Measurements from ENCODE around the gene ZIC1.

ZIC1 gene

GRCh38 chr3:147409143-147410115 is at the start of gene ZIC1:
ZIC1 (plus strand) TSS chr3:147409365; CDS start chr3:147410113, 748 bp downstream.
- no peak for DNase-seq

- no peak for DNase-seq
Measured at GRCh38 chr3:147360051-147360439, 49.1 kb upstream of the ZIC1 start.

GRCh38 chr3:147360646-147361453 is 48.3 kb upstream of the ZIC1 start:
- DNase-seq: no peak

- no peak for DNase-seq
Measured at GRCh38 chr3:147361454-147362420, 47.4 kb upstream of the ZIC1 start.

DNA sequence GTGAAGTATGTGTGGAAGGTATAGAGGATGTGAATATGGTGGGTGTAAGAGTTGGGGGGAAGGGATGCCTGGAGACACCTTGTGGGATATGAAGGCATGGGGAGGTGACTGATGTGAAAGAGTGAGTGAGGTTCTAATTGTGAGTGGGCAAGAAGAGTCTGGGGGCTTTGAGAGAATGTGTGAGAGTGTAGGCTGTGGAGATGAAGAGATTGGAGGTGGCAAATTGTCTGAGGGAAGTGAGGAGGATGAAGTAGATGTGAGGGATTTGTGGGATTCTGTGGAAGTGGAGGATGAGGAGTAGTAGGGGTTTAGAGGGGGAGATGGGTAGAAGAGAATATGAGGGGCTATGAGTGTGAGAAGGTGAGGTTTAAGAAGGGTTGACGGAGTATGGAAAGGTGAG is 44.4 kb upstream of the ZIC1 start:
- no peak for DNase-seq

GRCh38 chr3:147365196-147366115 is 43.7 kb upstream of the ZIC1 start:
- DNase-seq: no peak

DNA sequence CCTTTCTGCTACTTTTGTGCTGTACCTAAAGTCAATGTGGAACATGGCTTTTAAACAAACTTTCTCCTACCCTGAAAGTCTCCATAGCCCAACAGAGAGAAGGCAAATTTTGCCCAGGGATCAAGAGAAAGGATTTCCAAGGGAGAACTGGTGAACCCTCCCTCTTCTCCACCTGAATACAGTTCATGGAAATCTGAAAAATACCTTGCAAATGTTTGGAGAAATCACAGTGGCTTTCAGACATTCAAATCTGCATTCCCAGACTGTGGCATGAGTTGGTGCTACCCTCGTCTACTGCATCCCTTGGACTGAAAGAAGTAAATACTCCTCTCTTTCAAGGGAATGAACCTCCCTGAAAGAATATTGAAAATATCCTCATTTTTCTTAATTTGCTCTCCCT is 41.5 kb upstream of the ZIC1 start:
- DNase-seq: no peak

- no peak for DNase-seq
Measured at GRCh38 chr3:147368151-147368550, 41.0 kb upstream of the ZIC1 start.

GRCh38 chr3:147368561-147369221 is 40.5 kb upstream of the ZIC1 start:
- no peak for DNase-seq

- no peak for DNase-seq
Measured at GRCh38 chr3:147369231-147369630, 39.9 kb upstream of the ZIC1 start.

DNA sequence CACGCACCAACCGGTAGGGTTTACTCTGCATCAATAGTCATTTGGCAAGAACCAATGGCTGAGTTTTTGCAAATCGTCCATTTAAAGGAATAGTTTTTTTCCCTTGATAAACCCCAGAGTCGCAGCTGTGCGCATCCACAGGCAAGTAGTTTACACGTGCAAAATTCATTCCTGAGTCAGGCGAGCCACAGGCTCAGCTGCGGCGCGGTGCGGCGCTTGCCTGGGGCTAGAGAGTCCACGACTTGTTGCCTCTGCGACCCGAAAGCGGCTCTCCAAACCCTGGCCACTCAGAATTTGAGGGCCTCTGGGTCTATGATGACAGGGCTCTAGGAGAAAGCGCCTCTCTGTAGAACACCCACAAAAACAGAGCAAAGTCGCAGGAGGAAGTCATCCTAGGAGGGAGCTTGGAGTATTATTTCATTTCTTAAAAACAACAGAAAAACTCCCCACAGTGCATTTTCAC is 39.5 kb upstream of the ZIC1 start:
- DNase-seq: no peak

DNA sequence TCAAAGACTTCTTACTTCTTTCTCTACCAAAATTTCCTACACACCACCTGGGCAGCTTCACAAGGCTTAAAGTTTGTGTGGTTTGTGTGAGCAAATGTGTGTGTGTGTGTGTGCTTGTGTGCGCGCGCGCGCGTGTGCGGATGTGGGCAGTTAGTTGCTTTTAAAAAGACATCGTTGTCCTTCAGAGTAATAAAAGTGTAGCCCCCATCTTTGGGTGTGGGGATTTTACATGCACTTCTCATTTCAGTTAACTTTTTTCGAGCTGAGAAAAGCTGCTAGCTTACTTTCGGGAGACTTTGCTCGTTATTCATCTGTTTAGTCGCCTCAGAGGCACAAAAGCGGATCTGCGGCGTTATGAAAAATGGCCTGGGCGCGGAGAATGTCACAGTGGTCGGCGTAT is 38.8 kb upstream of the ZIC1 start:
- DNase-seq: no peak

GRCh38 chr3:147371140-147371539 is 38.0 kb upstream of the ZIC1 start:
- no peak for DNase-seq

GRCh38 chr3:147371771-147372340 is 37.3 kb upstream of the ZIC1 start:
- no peak for DNase-seq

- no peak for DNase-seq
Measured at GRCh38 chr3:147372525-147373027, 36.6 kb upstream of the ZIC1 start.

DNA sequence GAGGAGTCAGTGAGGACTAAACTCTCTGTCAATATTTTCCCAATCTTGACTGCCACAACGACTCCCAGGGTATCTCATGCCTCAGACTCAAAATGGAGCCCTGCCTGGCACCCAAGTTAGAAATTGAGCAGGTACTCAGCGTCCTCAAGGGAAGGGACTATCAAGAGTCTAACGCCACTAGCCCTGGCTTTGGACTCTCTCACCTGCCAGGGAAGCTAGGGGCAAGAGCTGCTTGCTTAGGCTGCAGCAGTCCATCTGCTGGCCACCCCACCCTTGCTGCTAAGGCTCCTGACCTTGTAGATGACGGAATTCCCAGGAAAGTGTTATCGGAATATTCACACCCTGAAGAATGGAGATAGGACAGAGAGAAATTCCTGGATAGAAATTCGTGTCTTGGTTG is 35.9 kb upstream of the ZIC1 start:
- no peak for DNase-seq

DNA sequence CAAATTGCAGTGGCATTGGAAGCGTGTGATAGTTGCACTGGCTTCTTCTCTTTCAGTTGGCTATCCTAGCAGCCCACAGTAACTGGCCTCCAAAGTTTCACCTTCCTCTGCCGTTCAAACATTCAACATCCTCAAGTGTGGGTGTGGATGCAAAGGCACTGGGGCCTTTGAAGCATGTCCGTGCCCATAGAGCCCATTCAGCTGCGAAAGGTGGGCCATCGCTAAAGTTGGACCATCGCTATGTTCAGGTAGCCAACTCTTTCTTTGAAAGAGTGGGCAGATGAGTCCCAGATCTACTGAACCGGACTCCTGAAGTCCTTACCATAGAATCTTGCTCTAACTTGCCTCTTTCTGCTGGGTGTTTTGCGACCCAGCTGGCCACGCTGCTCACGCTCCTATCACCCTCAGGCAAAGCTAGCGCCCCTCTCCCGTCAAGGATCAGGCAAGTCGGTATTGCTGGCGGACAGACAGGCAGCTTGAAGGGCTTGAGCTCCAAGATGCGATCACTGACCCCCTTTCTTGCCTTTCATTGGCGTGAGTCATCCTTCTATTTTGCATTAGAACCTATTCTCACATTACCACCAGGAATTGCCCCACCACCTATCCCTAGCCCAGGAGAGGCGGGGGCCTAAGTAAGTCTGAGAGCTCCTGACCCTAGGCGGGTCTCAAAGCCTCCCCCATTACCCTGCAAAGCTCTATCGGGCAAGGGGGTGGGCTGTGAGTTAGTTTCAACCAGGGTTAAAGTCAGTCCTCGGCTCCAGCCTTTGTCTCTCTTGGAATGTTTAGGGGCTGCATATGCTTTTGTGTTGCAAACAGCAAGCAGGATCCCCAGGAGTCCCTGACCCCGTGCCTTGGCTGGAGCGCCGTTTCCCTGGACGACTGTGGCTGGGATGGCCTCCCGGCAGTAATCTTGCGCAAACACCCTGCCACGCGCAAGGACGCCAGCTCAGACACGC is 31.5 kb upstream of the ZIC1 start:
- no peak for DNase-seq

- no peak for DNase-seq
Measured at GRCh38 chr3:147379651-147380050, 29.5 kb upstream of the ZIC1 start.

- no peak for DNase-seq
Measured at GRCh38 chr3:147380387-147380951, 28.7 kb upstream of the ZIC1 start.
